Gastrocnemius medialis (tissue), 4 donors: ENCODE measurements around the gene CASK. TPM values are rescaled to one million over a fixed set of nuclear protein-coding genes. Genes with fewer than 3 reads are reported as not detected.

Experiments used
- ATAC-seq, 2 donors: fragments of 150-250 bp; one replicate each; pipeline ENCODE4 v1.9.1; 2016
- DNase-seq, 2 donors: peaks; one replicate each; pipeline ENCODE4 v3.0.0-alpha.2; 2019
- H3K27ac ChIP-seq, 4 donors: fragments of 200-600 bp; sonication (generic); 1 replicate in 1 of 4; 2 replicates in 3 of 4; pipeline ENCODE4 v1.5.1; 2016 to 2018; ENCODE audit warnings: mild to moderate bottlenecking in 2 of 4, moderate library complexity in 1 of 4
- H3K27me3 ChIP-seq, 3 donors: fragments of 200-600 bp; sonication (generic) in 2 of 3; 1 replicate in 1 of 3; 2 replicates in 2 of 3; pipeline versions ENCODE4 v1.5.1 to v1.6.0; 2016 to 2019; ENCODE audit warnings: mild to moderate bottlenecking in 1 of 3, moderate library complexity in 1 of 3
- H3K36me3 ChIP-seq, 2 donors: fragments of 200-600 bp; sonication (generic) in 1 of 2; one replicate each; pipeline ENCODE4 v1.5.1; 2017 to 2018
- H3K4me1 ChIP-seq, 2 donors: fragments of 200-600 bp; sonication (generic) in 1 of 2; one replicate each; pipeline ENCODE4 v1.5.1; 2016 to 2017; ENCODE audit warnings: mild to moderate bottlenecking in 2 of 2
- H3K4me3 ChIP-seq, 4 donors: fragments of 200-600 bp; sonication (generic) in 3 of 4; 1 replicate in 1 of 4; 2 replicates in 3 of 4; pipeline ENCODE4 v1.5.1; 2016 to 2019; ENCODE audit warnings: mild to moderate bottlenecking in 2 of 4
- H3K9me3 ChIP-seq, 3 donors: fragments of 200-600 bp; sonication (generic) in 2 of 3; 1 replicate in 1 of 3; 2 replicates in 2 of 3; pipeline ENCODE4 v1.5.1; 2016 to 2019
- POLR2A ChIP-seq, 2 donors: fragments of 450-650 bp; IDR thresholded peaks; one replicate each; pipeline ENCODE4 v1.6.1; 2017; ENCODE audit warnings: antibody characterized with exemption in 2 of 2, mild to moderate bottlenecking in 2 of 2, moderate library complexity in 2 of 2
- in situ Hi-C, 4 donors: fragments of 200-750 bp; cut with MboI; loops; one replicate each; pipeline versions ENCODE4 v1.15.0 to v1.8.0; 2017; ENCODE audit warnings: low sequenced_read_pairs in 4 of 4
- intact Hi-C: fragments of 100-400 bp; cut with DNase I; formaldehyde crosslinking; loops from one replicate; pipeline ENCODE4 v1.15.1; 2023; ENCODE audit warnings: low total_unique reads
- total RNA-seq, 4 donors: library from RNA; depleted of rRNA; stranded (reverse); fragments of >200 nt; gene quantifications; one replicate each; pipeline versions ENCODE4 v1.1.0 to v1.2.3, GENCODE V29; 2016
- TF ChIP-seq, protein P1 (sequence below), 5 experiments: fragments of 450-650 bp in 3 of 5; fragments of 200-600 bp in 2 of 5; sonication (generic) in 2 of 5; IDR thresholded peaks in 4 of 5; conservative IDR thresholded peaks in 1 of 5; 1 replicate in 4 of 5; 2 replicates in 1 of 5; pipeline ENCODE4 v1.5.1; 2016 to 2019; ENCODE audit warnings: antibody characterized with exemption in 5 of 5, mild to moderate bottlenecking in 3 of 5, moderate library complexity in 3 of 5

CASK gene
- total RNA-seq, 4 donors from 2014 or later = 7.3 to 14.3 (median 10.0) TPM

DNA sequence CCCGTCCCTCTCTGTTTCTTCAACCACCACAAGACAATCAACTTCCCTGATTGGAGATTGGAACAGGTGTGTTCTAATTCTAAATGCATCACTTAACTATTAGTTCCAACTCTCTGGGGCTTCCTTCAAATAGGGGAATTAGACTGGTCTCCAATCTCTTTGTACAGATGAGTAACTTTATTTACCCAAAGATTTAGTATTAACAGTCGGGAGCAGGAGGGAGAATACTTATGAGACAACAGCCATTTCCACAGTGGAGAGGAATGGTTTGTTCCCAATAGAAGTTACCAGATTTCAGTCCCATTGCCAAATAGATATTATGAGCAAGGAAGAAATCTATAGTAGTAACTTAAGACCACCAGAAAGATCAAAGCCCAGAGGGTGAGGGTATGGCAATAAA, 46.2 kb downstream of the CASK start:
- Histone ChIP-seq H3K27me3 (no peaks in the 10 kb centered on the region), H3K36me3 (no peaks in the 10 kb centered on the region), H3K4me3 (no peak overlapping the region), H3K9me3 (no peaks in the 10 kb centered on the region), H3K4me1 (no peaks in the 10 kb centered on the region), H3K27ac (no peak overlapping the region)
- no peak for DNase-seq
- ATAC-seq = no peak
- in situ Hi-C loops (no loop called here), intact Hi-C loops (no loop called here)
- TF ChIP-seq, protein P1, sequence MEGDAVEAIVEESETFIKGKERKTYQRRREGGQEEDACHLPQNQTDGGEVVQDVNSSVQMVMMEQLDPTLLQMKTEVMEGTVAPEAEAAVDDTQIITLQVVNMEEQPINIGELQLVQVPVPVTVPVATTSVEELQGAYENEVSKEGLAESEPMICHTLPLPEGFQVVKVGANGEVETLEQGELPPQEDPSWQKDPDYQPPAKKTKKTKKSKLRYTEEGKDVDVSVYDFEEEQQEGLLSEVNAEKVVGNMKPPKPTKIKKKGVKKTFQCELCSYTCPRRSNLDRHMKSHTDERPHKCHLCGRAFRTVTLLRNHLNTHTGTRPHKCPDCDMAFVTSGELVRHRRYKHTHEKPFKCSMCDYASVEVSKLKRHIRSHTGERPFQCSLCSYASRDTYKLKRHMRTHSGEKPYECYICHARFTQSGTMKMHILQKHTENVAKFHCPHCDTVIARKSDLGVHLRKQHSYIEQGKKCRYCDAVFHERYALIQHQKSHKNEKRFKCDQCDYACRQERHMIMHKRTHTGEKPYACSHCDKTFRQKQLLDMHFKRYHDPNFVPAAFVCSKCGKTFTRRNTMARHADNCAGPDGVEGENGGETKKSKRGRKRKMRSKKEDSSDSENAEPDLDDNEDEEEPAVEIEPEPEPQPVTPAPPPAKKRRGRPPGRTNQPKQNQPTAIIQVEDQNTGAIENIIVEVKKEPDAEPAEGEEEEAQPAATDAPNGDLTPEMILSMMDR (IDR thresholded peaks at IDR 0.05 in 4 of 5, conservative IDR thresholded peaks at IDR 0.05 in 1 of 5) = no peak
- no peak for TF ChIP-seq POLR2A (IDR thresholded peaks at IDR 0.05)

- TF ChIP-seq, protein P1 (IDR thresholded peaks at IDR 0.05 in 4 of 5, conservative IDR thresholded peaks at IDR 0.05 in 1 of 5) = no peak
- TF ChIP-seq POLR2A (IDR thresholded peaks at IDR 0.05) = no peak
- intact Hi-C loops = no loop called here
Observed at GRCh38 chrX:41875142-41875541, 48.2 kb downstream of the CASK start.

DNA sequence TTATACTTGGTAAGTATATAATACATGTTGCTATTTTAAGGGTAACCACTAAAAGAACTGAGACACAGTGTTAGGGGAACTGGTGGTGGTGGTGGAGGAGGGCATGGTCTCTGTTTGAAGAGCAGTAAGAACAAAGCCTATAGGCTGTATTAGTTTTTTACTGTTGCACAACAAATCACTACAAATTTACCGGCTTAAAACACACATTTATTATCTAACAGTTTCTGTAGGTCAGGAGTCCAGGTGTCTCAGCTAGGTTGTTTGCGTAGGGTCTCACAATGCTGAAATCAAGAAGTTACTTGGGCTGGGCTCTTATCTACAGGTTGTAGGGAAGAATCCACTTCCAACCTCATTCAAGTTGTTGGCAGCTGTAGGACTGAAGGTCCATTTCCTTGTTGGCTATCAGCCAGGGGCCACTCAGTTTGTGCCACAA, 52.6 kb downstream of the CASK start:
- Histone ChIP-seq H3K27me3 (no peaks in the 10 kb centered on the region), H3K4me3 (no peak overlapping the region), H3K4me1 (peaks cover 0 to 7% of the 10 kb centered on the region in 2 donors), H3K27ac (no peak overlapping the region), H3K9me3 (no peaks in the 10 kb centered on the region), H3K36me3 (no peaks in the 10 kb centered on the region)
- no peak for ATAC-seq
- DNase-seq = no peak
- TF ChIP-seq POLR2A (IDR thresholded peaks at IDR 0.05) = no peak
- TF ChIP-seq, protein P1 (IDR thresholded peaks at IDR 0.05 in 4 of 5, conservative IDR thresholded peaks at IDR 0.05 in 1 of 5) = no peak
- in situ Hi-C loops = no loop called here
- intact Hi-C loops = no loop called here

More at GRCh38 chrX:41875142-41875541, 48.2 kb downstream of the CASK start:
- in situ Hi-C loops = no loop called here
- H3K27me3 ChIP-seq = no peaks in the 10 kb centered on the region
- no peak overlapping the region for H3K4me3 ChIP-seq
- no peaks in the 10 kb centered on the region for H3K9me3 ChIP-seq
- H3K27ac ChIP-seq = no peak overlapping the region
- ATAC-seq = no peak
- H3K36me3 ChIP-seq = no peaks in the 10 kb centered on the region
- no peak for DNase-seq
- peaks cover 0 to 3% of the 10 kb centered on the region in 2 donors for H3K4me1 ChIP-seq

DNA sequence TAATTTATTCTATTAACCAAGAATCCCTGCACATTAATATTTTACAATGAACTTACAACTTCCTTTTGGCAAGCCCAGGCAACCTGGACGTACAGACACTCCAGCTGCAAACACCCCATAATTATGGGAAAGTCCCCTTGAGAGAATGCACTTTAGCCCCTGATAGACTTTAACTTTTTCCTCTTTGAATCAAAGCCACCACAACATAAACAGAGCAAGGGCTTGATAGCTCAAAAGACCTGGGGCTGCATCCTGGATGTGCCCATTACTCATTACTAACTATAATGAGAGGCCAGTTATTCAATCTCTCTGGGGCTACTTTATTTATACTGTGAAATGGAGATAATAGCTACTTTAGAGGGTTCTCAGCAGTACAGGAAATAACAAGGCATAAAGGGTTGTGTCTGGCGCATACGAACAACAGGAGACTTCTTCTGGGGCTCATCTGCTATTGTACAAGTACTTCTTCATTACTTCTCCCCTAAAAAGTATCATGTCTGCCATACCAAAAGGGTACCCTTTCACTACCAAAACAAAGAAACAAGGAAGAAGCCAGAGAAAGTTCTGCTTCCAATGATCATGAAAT, 54.9 kb downstream of the CASK start:
- no peak for ATAC-seq
- in situ Hi-C loops = no loop called here

More for the DNA sequence above, 54.9 kb downstream of the CASK start:
- DNase-seq = no peak
- Histone ChIP-seq H3K36me3 (no peaks in the 10 kb centered on the region), H3K4me1 (peaks cover 0 to 7% of the 10 kb centered on the region in 2 donors), H3K27me3 (no peaks in the 10 kb centered on the region), H3K4me3 (no peak overlapping the region), H3K27ac (no peak overlapping the region), H3K9me3 (no peaks in the 10 kb centered on the region)
- intact Hi-C loops = no loop called here
- TF ChIP-seq, protein P1 (IDR thresholded peaks at IDR 0.05 in 4 of 5, conservative IDR thresholded peaks at IDR 0.05 in 1 of 5) = no peak
- no peak for TF ChIP-seq POLR2A (IDR thresholded peaks at IDR 0.05)
